Neutrophil (primary cell): ENCODE data around the gene WDR70.

ENCODE experiments used
- H3K27ac ChIP-seq: fragments of 200-600 bp; sonication (generic); 2 replicates; pipeline ENCODE4 v1.5.1; 2016; ENCODE audit warnings: mild to moderate bottlenecking, moderate library complexity
- H3K27me3 ChIP-seq: fragments of 200-600 bp; sonication (generic); 2 replicates; pipeline ENCODE4 v1.6.0; 2016; ENCODE audit warnings: mild to moderate bottlenecking
- H3K36me3 ChIP-seq: fragments of 200-600 bp; sonication (generic); 2 replicates; pipeline ENCODE4 v1.5.1; 2017
- H3K4me1 ChIP-seq, 2 experiments: fragments of 200-600 bp in 1 of 2; sonication (generic) in 1 of 2; 1 replicate in 1 of 2; 2 replicates in 1 of 2; pipeline versions ENCODE4 v1.5.1 to v1.6.1; 2013 to 2016; ENCODE audit warnings: low read depth in 1 of 2, low read length in 1 of 2, mild to moderate bottlenecking in 1 of 2, moderate library complexity in 1 of 2; ENCODE audit not compliant: control insufficient read depth in 1 of 2, insufficient read depth in 1 of 2
- H3K4me3 ChIP-seq, 2 experiments: fragments of 200-600 bp in 1 of 2; sonication (generic) in 1 of 2; 1 replicate in 1 of 2; 2 replicates in 1 of 2; pipeline ENCODE4 v1.5.1; 2013 to 2016; ENCODE audit warnings: low read depth in 1 of 2, low read length in 1 of 2, mild to moderate bottlenecking in 1 of 2, moderate library complexity in 1 of 2
- H3K9me3 ChIP-seq: fragments of 200-600 bp; sonication (generic); 2 replicates; pipeline ENCODE4 v1.5.1; 2016
- CTCF ChIP-seq: fragments of 200-600 bp; sonication (generic); IDR thresholded peaks from 2 replicates; pipeline ENCODE4 v1.5.1; 2016; ENCODE audit warnings: antibody characterized with exemption

The WDR70 gene

GRCh38 chr5:37492778-37493555, 113.8 kb downstream of the WDR70 start:
- TF ChIP-seq CTCF: no peak
- H3K36me3 ChIP-seq: no peaks in the 10 kb centered on the region
- no peak overlapping the region for H3K27ac ChIP-seq
- peaks cover 0 to 8% of the 10 kb centered on the region in 2 experiments for H3K4me1 ChIP-seq
- H3K4me3 ChIP-seq: no peak overlapping the region
- no peaks in the 10 kb centered on the region for H3K27me3 ChIP-seq
- H3K9me3 ChIP-seq: no peaks in the 10 kb centered on the region

GRCh38 chr5:37494756-37495155, 115.6 kb downstream of the WDR70 start:
- no peak for TF ChIP-seq CTCF
- Histone ChIP-seq H3K4me3 (no peak overlapping the region), H3K36me3 (no peaks in the 10 kb centered on the region), H3K4me1 (peaks cover 0 to 8% of the 10 kb centered on the region in 2 experiments), H3K27ac (no peak overlapping the region), H3K27me3 (no peaks in the 10 kb centered on the region), H3K9me3 (no peaks in the 10 kb centered on the region)

- H3K4me3 ChIP-seq: no peak overlapping the region
- no peak for TF ChIP-seq CTCF
- H3K36me3 ChIP-seq: no peaks in the 10 kb centered on the region
- H3K9me3 ChIP-seq: no peaks in the 10 kb centered on the region
- H3K27ac ChIP-seq: no peak overlapping the region
- peaks cover 0 to 8% of the 10 kb centered on the region in 2 experiments for H3K4me1 ChIP-seq
- H3K27me3 ChIP-seq: no peaks in the 10 kb centered on the region
Observed at GRCh38 chr5:37495210-37495609, 116.1 kb downstream of the WDR70 start.

- no peak overlapping the region for H3K4me3 ChIP-seq
- TF ChIP-seq CTCF: no peak
- no peaks in the 10 kb centered on the region for H3K27me3 ChIP-seq
- no peak overlapping the region for H3K27ac ChIP-seq
- H3K4me1 ChIP-seq: peaks cover 0 to 8% of the 10 kb centered on the region in 2 experiments
- H3K9me3 ChIP-seq: no peaks in the 10 kb centered on the region
- no peaks in the 10 kb centered on the region for H3K36me3 ChIP-seq
Observed at GRCh38 chr5:37495668-37496347, 116.7 kb downstream of the WDR70 start.

- Histone ChIP-seq H3K27ac (no peak overlapping the region), H3K27me3 (no peaks in the 10 kb centered on the region), H3K36me3 (no peaks in the 10 kb centered on the region), H3K4me1 (peaks cover 0 to 8% of the 10 kb centered on the region in 2 experiments), H3K4me3 (no peak overlapping the region), H3K9me3 (no peaks in the 10 kb centered on the region)
- no peak for TF ChIP-seq CTCF
Observed at GRCh38 chr5:37496902-37497445, 117.9 kb downstream of the WDR70 start.
